Neural progenitor cell (in vitro differentiated cells): ENCODE measurements around the gene PCCA. TPM values are rescaled to one million over a fixed set of nuclear protein-coding genes. Genes with fewer than 3 reads are reported as not detected.

Experiments
- DNase-seq: peaks from one replicate; pipeline ENCODE4 v3.0.0-alpha.2; 2016; ENCODE audit warnings: low spot score
- H2AFZ ChIP-seq: fragments of 200-600 bp; sonication (generic); replicated peaks from 2 replicates; pipeline ENCODE4 v1.6.1; 2016; ENCODE audit warnings: antibody characterized with exemption
- H3F3A ChIP-seq: fragments of 200-600 bp; sonication (generic); 2 replicates; pipeline ENCODE4 v1.6.1; 2016; ENCODE audit warnings: antibody characterized with exemption, low read depth
- H3K27ac ChIP-seq: fragments of 200-600 bp; sonication (generic); 2 replicates; pipeline ENCODE4 v1.5.1; 2016; ENCODE audit warnings: mild to moderate bottlenecking
- H3K27me3 ChIP-seq: fragments of 200-600 bp; sonication (generic); 2 replicates; pipeline ENCODE4 v1.6.1; 2016; ENCODE audit warnings: mild to moderate bottlenecking, moderate library complexity
- H3K36me3 ChIP-seq: fragments of 200-600 bp; sonication (generic); 2 replicates; pipeline ENCODE4 v1.5.1; 2016
- H3K4me1 ChIP-seq: fragments of 200-600 bp; sonication (generic); 2 replicates; pipeline ENCODE4 v1.6.1; 2016; ENCODE audit warnings: mixed run types
- H3K4me2 ChIP-seq: fragments of 200-600 bp; sonication (generic); 2 replicates; pipeline ENCODE4 v1.6.1; 2016
- H3K4me3 ChIP-seq: fragments of 200-600 bp; sonication (generic); 2 replicates; pipeline ENCODE4 v1.5.1; 2016
- H3K79me2 ChIP-seq: fragments of 200-600 bp; sonication (generic); 2 replicates; pipeline ENCODE4 v1.6.1; 2016; ENCODE audit warnings: low read depth
- H3K9ac ChIP-seq: fragments of 200-600 bp; sonication (generic); 2 replicates; pipeline ENCODE4 v1.6.1; 2016
- H3K9me3 ChIP-seq: fragments of 200-600 bp; sonication (generic); 2 replicates; pipeline ENCODE4 v1.5.1; 2016; ENCODE audit warnings: low read depth
- H4K20me1 ChIP-seq: fragments of 200-600 bp; sonication (generic); 2 replicates; pipeline ENCODE4 v1.6.1; 2016; ENCODE audit warnings: low read depth
- H3K27ac Mint-ChIP-seq: 3 replicates; pipeline ENCODE4 v1.8.0; 2021; ENCODE audit warnings: mixed read lengths
- H3K27me3 Mint-ChIP-seq: 2 replicates; pipeline ENCODE4 v1.8.0; 2022; ENCODE audit warnings: low read depth, mild to moderate bottlenecking, inconsistent platforms, moderate library complexity, mixed read lengths; ENCODE audit not compliant: insufficient read depth
- H3K36me3 Mint-ChIP-seq: 3 replicates; pipeline ENCODE4 v1.8.0; 2021; ENCODE audit warnings: mixed read lengths
- H3K4me1 Mint-ChIP-seq: 3 replicates; pipeline ENCODE4 v1.8.0; 2021; ENCODE audit warnings: mixed read lengths
- H3K4me3 Mint-ChIP-seq: 3 replicates; pipeline ENCODE4 v1.8.0; 2021; ENCODE audit warnings: mild to moderate bottlenecking, moderate library complexity, mixed read lengths
- H3K9me3 Mint-ChIP-seq: 3 replicates; pipeline ENCODE4 v1.8.0; 2020; ENCODE audit warnings: mixed read lengths
- CTCF ChIP-seq: fragments of 200-600 bp; sonication (generic); IDR thresholded peaks from 2 replicates; pipeline ENCODE4 v1.5.1; 2017; ENCODE audit warnings: antibody characterized with exemption, mild to moderate bottlenecking
- EZH2 ChIP-seq: fragments of 200-600 bp; sonication (generic); IDR thresholded peaks from 2 replicates; pipeline ENCODE4 v1.6.1; 2017; ENCODE audit warnings: antibody characterized with exemption, mild to moderate bottlenecking, moderate library complexity
- EZH2phosphoT487 ChIP-seq: fragments of 200-600 bp; sonication (generic); IDR thresholded peaks from 2 replicates; pipeline ENCODE4 v1.6.1; 2017; ENCODE audit warnings: antibody characterized with exemption
- total RNA-seq: library from RNA; depleted of rRNA; stranded (reverse); fragments of >200 nt; gene quantifications from 2 replicates; pipeline ENCODE4 v1.2.3, GENCODE V29; 2015; ENCODE audit warnings: low replicate concordance

The PCCA gene
- total RNA-seq, 1 donor from 2014 or later: 60.6 TPM

- Histone ChIP-seq H4K20me1 (no peaks in the 10 kb centered on the region), H3K27me3 (no peaks in the 10 kb centered on the region), H3K4me1 (peaks cover 32% of the 10 kb centered on the region), H3F3A (peaks cover 19% of the 10 kb centered on the region), H3K4me3 (no peak overlapping the region), H3K4me2 (no peak overlapping the region), H3K9me3 (no peaks in the 10 kb centered on the region), H3K79me2 (no peaks in the 10 kb centered on the region), H3K9ac (no peak overlapping the region), H3K36me3 (no peaks in the 10 kb centered on the region), H3K27ac (no peak overlapping the region), H2AFZ (no peak overlapping the region)
- Mint-ChIP-seq H3K9me3 (no peaks in the 10 kb centered on the region), H3K4me1 (peaks cover 57% of the 10 kb centered on the region), H3K4me3 (no peak overlapping the region), H3K27me3 (peaks cover 5% of the 10 kb centered on the region), H3K27ac (peak overlapping the region; percentile 57), H3K36me3 (peaks cover 22% of the 10 kb centered on the region)
- TF ChIP-seq EZH2phosphoT487 (no peak), EZH2 (no peak)
- DNase-seq: no peak
These were observed 436.8 kb downstream of the PCCA start for GRCh38 chr13:100525453-100526317.

DNA sequence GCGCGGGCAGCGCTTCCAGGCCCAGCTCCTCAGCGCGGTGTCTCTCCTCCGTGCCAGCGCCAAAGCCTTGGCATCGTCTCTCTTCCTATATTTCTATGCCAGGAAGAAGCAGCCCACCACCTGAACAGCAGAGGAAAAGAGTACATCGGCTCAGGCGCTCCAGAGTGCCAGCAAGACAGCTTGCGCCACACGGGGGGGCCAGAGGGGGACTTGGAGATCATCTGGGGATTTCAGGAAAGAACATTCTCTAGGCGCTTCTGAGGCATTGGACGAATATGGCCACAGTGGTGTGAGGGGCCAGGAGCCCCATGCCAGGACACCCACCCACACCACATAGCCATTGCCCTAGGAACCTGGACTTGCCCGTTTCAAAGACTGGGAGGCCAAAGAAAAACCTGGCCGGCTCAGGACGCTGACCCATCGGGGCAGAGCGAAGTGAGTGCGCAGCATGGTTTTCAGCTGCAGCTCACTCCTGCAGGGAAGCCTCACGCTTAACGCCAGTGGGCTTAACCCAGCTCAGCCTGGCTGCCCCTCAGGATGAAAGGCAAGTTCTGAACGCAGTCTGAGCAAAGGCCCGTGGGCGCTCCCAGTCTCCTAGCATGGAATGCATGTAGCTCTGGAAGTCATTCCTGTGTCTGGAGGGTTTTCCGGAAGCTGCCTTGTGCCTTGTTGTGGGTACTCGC, 437.6 kb downstream of the PCCA start:
- H3K9me3 Mint-ChIP-seq: no peaks in the 10 kb centered on the region
- peaks cover 23% of the 10 kb centered on the region for H3K36me3 Mint-ChIP-seq
- H3K9me3 ChIP-seq: no peaks in the 10 kb centered on the region
- H4K20me1 ChIP-seq: no peaks in the 10 kb centered on the region
- no peaks in the 10 kb centered on the region for H3K27me3 ChIP-seq
- H3K4me3 ChIP-seq: no peak overlapping the region
- no peaks in the 10 kb centered on the region for H3K36me3 ChIP-seq
- peak; percentile 47 for DNase-seq
- no peak overlapping the region for H3K9ac ChIP-seq
- peaks cover 5% of the 10 kb centered on the region for H3K27me3 Mint-ChIP-seq
- no peak overlapping the region for H3K4me2 ChIP-seq
- no peaks in the 10 kb centered on the region for H3K79me2 ChIP-seq
- TF ChIP-seq CTCF (peak; percentile 15), EZH2 (no peak)
- H3K4me1 ChIP-seq: peaks cover 28% of the 10 kb centered on the region
- H3K27ac ChIP-seq: no peak overlapping the region
- H3K4me1 Mint-ChIP-seq: peaks cover 50% of the 10 kb centered on the region
- H3F3A ChIP-seq: peaks cover 17% of the 10 kb centered on the region
- H2AFZ ChIP-seq: no peak overlapping the region
- no peak overlapping the region for H3K4me3 Mint-ChIP-seq
- H3K27ac Mint-ChIP-seq: peak overlapping the region; percentile 57

DNA sequence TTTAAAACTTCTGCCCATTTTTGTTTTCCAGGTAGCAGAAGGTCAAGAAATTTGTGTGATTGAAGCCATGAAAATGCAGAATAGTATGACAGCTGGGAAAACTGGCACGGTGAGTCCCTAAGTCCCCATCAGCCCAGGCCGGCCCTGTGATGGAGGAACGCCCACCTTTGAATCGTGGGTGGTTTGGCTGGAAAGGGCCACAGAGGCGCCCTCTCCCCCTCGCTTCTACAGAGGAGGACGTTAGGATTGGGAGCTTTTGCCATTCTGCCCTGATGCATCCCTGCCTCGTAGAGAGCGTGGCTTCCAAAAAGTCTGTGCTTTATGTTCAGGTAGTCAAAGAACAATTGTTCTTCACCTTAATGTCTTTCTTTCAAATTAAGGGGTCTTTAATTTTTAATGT, 438.8 kb downstream of the PCCA start:
- no peak overlapping the region for H3K27ac ChIP-seq
- H3K9me3 ChIP-seq: no peaks in the 10 kb centered on the region
- H3K9ac ChIP-seq: no peak overlapping the region
- DNase-seq: no peak
- Mint-ChIP-seq H3K27me3 (peaks cover 5% of the 10 kb centered on the region), H3K4me1 (peaks cover 41% of the 10 kb centered on the region), H3K27ac (no peak overlapping the region), H3K9me3 (no peaks in the 10 kb centered on the region), H3K4me3 (no peak overlapping the region), H3K36me3 (peaks cover 27% of the 10 kb centered on the region)
- no peak overlapping the region for H3K4me3 ChIP-seq
- H3K4me2 ChIP-seq: no peak overlapping the region
- peaks cover 17% of the 10 kb centered on the region for H3K4me1 ChIP-seq
- peaks cover 10% of the 10 kb centered on the region for H3F3A ChIP-seq
- H2AFZ ChIP-seq: no peak overlapping the region
- H4K20me1 ChIP-seq: no peaks in the 10 kb centered on the region
- H3K36me3 ChIP-seq: no peaks in the 10 kb centered on the region
- no peaks in the 10 kb centered on the region for H3K27me3 ChIP-seq
- H3K79me2 ChIP-seq: no peaks in the 10 kb centered on the region
- TF ChIP-seq EZH2 (no peak), CTCF (no peak)
